Right lung (tissue), 5 donors: ENCODE measurements around the gene PID1. TPM values are rescaled to one million over a fixed set of nuclear protein-coding genes. Genes with fewer than 3 reads are reported as not detected.

Source experiments
- DNase-seq, 2 donors: peaks; one replicate each; pipeline ENCODE4 v3.0.0-alpha.2; 2013
- polyA plus RNA-seq, 5 donors: library from polyadenylated mRNA; unstranded; fragments of 120-200 nt; gene quantifications; one replicate each; pipeline versions ENCODE4 v1.2.1 to v1.2.3, GENCODE V29; 2013; ENCODE audit warnings: inconsistent platforms in 1 of 5, low replicate concordance in 1 of 5; ENCODE audit not compliant: insufficient read length in 5 of 5, insufficient read depth in 1 of 5

Gene PID1
- polyA plus RNA-seq, 5 donors = 22.5 to 28.7 (median 26.4) TPM

- no peak for DNase-seq
These were observed 4.0 kb downstream of the PID1 start for GRCh38 chr2:229267080-229267479.

- no peak for DNase-seq
These were observed 5.4 kb downstream of the PID1 start for GRCh38 chr2:229265727-229266126.

- no peak for DNase-seq
These were observed 9.5 kb downstream of the PID1 start for GRCh38 chr2:229261599-229261998.

GRCh38 chr2:229261076-229261475, 10.0 kb downstream of the PID1 start:
- no peak for DNase-seq

- no peak for DNase-seq
These were observed 13.1 kb downstream of the PID1 start for GRCh38 chr2:229257985-229258384.

GRCh38 chr2:229256376-229256775, 14.7 kb downstream of the PID1 start:
- DNase-seq = no peak

- no peak for DNase-seq
These were observed 16.9 kb downstream of the PID1 start for GRCh38 chr2:229254206-229254605.

- no peak for DNase-seq
These were observed 18.1 kb downstream of the PID1 start for GRCh38 chr2:229252996-229253395.

- DNase-seq = no peak
These were observed 18.8 kb downstream of the PID1 start for GRCh38 chr2:229252280-229252679.

GRCh38 chr2:229249536-229249935, 21.6 kb downstream of the PID1 start:
- DNase-seq = no peak

- no peak for DNase-seq
These were observed 24.8 kb downstream of the PID1 start for GRCh38 chr2:229246334-229246733.

GRCh38 chr2:229244975-229245374, 26.1 kb downstream of the PID1 start:
- no peak for DNase-seq

GRCh38 chr2:229243890-229244560, 27.1 kb downstream of the PID1 start:
- peak; percentile 60 to 70 for DNase-seq

GRCh38 chr2:229240984-229241491, 30.0 kb downstream of the PID1 start:
- DNase-seq = no peak

- no peak for DNase-seq
These were observed 32.1 kb downstream of the PID1 start for GRCh38 chr2:229239021-229239420.

- no peak for DNase-seq
These were observed 33.8 kb downstream of the PID1 start for GRCh38 chr2:229237270-229237669.

GRCh38 chr2:229235131-229235914, 35.8 kb downstream of the PID1 start:
- peak in 1 of 2 donors; percentile 31 for DNase-seq

- no peak for DNase-seq
These were observed 39.2 kb downstream of the PID1 start for GRCh38 chr2:229231885-229232284.

GRCh38 chr2:229231328-229231868, 39.7 kb downstream of the PID1 start:
- DNase-seq = no peak

- no peak for DNase-seq
These were observed 40.2 kb downstream of the PID1 start for GRCh38 chr2:229230911-229231310.

- DNase-seq = peak; percentile 58 to 64
These were observed 40.8 kb downstream of the PID1 start for GRCh38 chr2:229230256-229230655.

GRCh38 chr2:229226382-229226781, 44.7 kb downstream of the PID1 start:
- no peak for DNase-seq

GRCh38 chr2:229223107-229223506, 48.0 kb downstream of the PID1 start:
- no peak for DNase-seq
